H7 (cell line): ENCODE data around the gene POLR2E. TPM values are rescaled to one million over a fixed set of nuclear protein-coding genes. Genes with fewer than 3 reads are reported as not detected.

Experiments used
- DNase-seq: peaks from one replicate; pipeline ENCODE4 v3.0.0; 2012
- H3K27me3 ChIP-seq: 2 replicates; pipeline ENCODE4 v1.6.0; 2011; ENCODE audit warnings: mild to moderate bottlenecking, low read length; ENCODE audit not compliant: control insufficient read depth, insufficient read depth
- H3K36me3 ChIP-seq: replicated peaks from 2 replicates; pipeline ENCODE4 v1.5.1; 2011; ENCODE audit warnings: low read length; ENCODE audit not compliant: control insufficient read depth, insufficient read depth
- H3K4me3 ChIP-seq: 2 replicates; pipeline ENCODE4 v1.5.1; 2011; ENCODE audit warnings: low read depth, mild to moderate bottlenecking, control low read depth, low read length, moderate library complexity; ENCODE audit not compliant: insufficient read depth
- total RNA-seq: library from RNA; depleted of rRNA; stranded (reverse); fragments of >200 nt; shearing (Covaris generic); gene quantifications from 2 replicates; pipeline ENCODE4 v1.2.3, GENCODE V29; 2014

POLR2E gene
- total RNA-seq, 1 experiment from 2014 or later: 283 TPM

DNA sequence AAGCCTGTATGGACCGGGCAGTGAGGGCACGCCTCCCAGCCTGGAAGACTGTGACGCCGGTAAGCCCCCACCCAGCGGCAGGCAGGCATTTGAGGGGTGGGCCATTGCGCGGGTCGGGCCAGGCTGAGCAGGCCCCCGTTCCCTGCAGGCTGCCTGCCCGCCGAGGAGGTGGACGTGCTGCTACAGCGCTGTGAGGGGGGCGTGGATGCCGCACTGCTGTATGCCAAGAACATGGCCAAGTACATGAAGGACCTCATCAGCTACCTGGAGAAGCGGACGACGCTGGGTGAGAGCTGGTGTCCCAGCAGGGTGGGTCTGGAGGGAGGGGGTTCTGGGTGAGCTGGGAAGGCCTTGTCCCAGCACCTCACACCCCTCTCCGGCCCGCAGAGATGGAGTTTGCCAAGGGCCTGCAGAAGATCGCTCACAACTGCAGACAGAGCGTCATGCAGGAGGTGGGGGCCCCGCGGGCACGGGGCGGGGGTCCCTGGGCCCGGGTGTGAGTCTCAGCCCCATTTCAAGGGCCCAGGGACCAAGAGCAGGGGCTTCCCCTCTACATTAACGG, 21.1 kb downstream of the POLR2E start:
- H3K27me3 ChIP-seq: peaks cover 17% of the 10 kb centered on the region; the same call in 1 of the 2 replicates
- H3K36me3 ChIP-seq: peaks cover 5% of the 10 kb centered on the region
- no peak overlapping the region for H3K4me3 ChIP-seq
- DNase-seq: no peak

DNA sequence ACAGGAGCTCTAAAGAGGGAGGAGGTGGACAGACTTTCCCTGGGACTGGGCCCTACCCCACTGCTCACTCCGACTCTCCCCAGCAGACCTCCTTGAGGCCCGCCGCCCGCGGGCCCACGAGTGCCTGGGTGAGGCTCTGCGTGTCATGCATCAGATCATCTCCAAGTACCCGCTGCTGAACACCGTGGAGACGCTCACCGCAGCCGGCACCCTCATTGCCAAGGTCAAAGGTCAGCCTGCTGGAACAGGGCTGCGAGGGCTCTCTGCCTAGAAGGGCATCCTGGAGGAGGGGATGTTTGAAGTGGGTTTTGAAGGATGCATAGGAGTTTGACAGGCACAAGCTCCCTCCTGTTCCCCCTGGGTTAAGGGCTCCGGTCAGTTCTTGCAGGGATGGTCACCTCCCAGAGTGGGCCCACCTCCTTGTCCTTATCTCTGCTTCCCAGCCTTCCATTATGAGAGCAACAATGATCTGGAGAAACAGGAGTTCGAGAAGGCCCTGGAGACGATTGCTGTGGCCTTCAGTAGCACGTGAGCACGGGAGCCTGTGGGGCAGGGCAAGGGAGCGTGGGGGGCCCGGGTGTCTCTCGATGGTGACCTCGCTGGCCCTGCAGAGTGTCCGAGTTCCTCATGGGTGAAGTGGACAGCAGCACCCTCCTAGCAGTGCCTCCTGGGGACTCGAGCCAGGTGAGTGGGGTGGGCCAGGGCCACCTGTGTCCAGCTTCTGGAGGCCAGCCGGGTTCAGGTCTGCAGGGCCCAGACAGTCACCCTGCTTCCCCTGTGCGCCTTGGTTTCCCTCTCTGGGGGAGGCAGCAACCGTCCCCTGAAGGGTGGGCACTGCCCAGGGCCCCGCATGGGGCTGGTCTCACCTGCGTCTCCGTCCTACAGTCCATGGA, 21.9 kb downstream of the POLR2E start:
- DNase-seq: no peak
- Histone ChIP-seq H3K4me3 (no peak overlapping the region), H3K27me3 (peaks cover 20% of the 10 kb centered on the region; the same call in 1 of the 2 replicates), H3K36me3 (peaks cover 5% of the 10 kb centered on the region)

GRCh38 chr19:1072371-1073015, 22.7 kb downstream of the POLR2E start:
- Histone ChIP-seq H3K36me3 (peaks cover 5% of the 10 kb centered on the region), H3K27me3 (peaks cover 22% of the 10 kb centered on the region; the same call in 1 of the 2 replicates), H3K4me3 (no peak overlapping the region)
- no peak for DNase-seq

DNA sequence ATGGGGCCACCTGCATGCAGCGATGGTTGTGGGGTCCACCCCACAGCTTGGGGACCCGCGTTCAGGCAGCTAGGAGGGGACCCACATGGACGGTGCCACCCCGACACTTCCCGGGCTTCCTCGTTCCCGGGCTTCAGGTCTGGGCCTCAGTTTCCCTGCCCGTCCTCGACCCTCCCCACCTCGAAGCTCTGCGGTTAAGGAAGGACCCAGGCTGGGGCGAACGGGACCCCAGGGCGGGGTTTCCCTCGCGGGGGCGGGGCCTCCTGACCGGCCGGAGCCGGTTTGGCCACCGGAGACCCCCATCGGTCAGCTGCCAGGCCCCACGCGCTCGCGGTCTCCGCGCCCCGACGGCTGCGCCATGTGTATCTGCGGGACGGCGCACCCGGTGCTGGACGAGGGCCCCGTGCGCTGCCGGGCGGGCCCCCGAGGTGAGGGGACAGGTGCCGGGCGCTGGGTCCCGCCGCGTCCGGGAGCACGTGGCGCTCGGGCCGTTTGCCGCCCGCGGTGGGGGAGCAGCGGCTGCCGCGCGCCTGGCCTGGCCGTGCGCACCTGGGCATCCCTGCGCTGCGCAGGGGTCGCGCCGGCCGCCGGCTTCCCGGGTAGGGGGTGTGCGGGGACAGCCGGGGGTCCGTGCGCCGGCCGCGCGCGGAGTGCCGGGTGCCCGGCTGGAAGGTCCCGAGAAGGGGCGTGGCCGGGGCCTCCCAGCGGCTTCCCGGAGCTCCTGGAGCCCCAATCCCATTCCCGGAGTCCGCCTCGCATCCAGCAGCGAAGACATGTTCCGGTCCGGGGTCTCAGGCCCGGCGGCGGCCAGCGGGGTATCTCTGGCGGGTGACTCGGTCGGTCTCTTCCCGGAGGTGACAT, 24.0 kb downstream of the POLR2E start:
- Histone ChIP-seq H3K36me3 (peaks cover 5% of the 10 kb centered on the region), H3K4me3 (peak overlapping the region; percentile 48), H3K27me3 (peaks cover 34% of the 10 kb centered on the region; the same call in 1 of the 2 replicates)
- peak; percentile 95 for DNase-seq

DNA sequence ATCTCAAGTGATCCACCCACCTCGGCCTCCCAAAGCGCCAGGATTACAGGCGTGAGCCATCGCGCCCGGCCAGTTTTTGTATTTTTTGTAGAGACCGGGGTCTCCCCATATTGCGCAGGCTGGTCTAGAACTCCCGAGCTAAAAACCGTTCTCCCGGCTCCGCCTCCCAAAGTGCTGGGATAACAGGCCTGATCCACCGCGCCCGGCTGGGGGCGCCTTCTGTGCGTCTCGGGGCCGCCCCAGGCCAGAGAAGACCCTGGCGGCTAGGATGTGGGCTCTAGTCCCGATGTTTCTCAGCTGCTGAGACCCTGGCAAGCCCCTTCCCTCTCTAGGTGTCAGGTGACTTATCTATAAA, 24.6 kb downstream of the POLR2E start:
- H3K4me3 ChIP-seq: peak overlapping the region; percentile 48
- H3K27me3 ChIP-seq: peaks cover 38% of the 10 kb centered on the region; the same call in 1 of the 2 replicates
- peak; percentile 90 for DNase-seq
- H3K36me3 ChIP-seq: peaks cover 3% of the 10 kb centered on the region

GRCh38 chr19:1069009-1069779, 26.0 kb downstream of the POLR2E start:
- DNase-seq: no peak
- Histone ChIP-seq H3K36me3 (peaks cover 3% of the 10 kb centered on the region), H3K27me3 (peaks cover 43% of the 10 kb centered on the region), H3K4me3 (no peak overlapping the region)

GRCh38 chr19:1068009-1069001, 26.9 kb downstream of the POLR2E start:
- H3K36me3 ChIP-seq: peaks cover 1% of the 10 kb centered on the region; the same call in 1 of the 2 replicates
- DNase-seq: no peak
- H3K27me3 ChIP-seq: peaks cover 43% of the 10 kb centered on the region
- H3K4me3 ChIP-seq: no peak overlapping the region; the same call in 1 of the 2 replicates

DNA sequence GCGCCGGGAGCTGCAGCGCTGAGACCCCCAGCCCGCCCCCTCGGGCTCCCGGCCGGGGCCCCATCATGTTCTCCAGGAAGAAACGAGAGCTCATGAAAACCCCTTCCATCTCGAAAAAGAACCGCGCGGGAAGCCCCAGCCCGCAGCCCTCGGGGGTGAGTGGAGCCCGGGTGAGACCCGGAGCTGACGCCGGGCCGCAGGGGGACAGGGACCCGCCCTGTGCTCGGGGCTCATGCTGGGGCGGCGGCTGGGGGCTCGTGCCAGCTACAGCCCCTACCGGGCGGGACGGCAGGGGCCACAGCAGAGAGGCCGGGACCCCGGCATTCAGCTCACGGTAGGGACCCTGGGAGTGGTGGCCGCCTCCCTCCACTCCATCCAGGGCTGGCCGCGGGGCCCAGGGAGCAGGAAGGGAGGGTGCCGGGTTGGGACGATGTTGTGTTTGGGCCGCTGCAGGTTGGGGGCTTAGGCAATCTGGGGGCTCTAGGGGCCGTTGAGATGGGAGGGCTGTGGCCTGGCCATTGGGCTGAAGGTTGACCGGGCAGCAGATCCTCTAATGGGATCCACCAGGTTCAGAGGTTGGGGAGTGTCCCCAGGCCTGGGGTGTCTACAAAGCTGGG, 27.7 kb downstream of the POLR2E start:
- Histone ChIP-seq H3K4me3 (peak overlapping the region; percentile 38), H3K27me3 (peaks cover 43% of the 10 kb centered on the region), H3K36me3 (no peaks in the 10 kb centered on the region)
- DNase-seq: no peak

DNA sequence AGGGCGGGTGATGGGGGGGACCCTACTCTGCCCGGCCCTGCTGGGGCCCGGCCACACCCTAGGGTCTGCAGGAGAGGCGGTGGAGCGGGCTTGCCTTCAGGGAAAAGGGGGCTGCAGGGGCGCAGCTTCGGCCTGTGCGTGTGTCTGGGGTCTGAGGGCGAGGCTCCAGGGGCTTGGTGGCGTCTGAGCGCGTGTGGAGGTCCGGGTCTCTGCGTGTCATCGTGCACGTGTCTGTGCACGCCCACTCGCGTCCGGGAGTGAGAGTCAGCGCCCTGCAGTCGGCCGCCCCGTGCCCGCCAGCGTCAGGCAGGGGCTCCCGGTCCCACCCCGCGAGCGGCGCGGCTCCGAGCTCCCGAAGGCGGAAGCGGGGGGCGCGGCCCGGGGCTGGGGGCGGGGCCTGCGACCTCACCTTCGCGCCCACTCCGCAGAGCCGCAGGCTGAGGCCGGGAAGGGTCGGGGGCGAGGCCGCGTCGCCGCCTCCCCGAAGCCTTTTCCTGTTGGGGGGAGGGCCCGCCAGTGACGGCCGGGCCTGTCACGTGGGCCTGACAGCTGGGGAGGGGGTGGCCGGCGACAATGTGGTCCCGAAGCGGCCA, 28.3 kb downstream of the POLR2E start, which contains the start of gene ARHGAP45:
Gene ARHGAP45 (plus strand): TSS at position 420 of the 593 bp plus-strand sequence. CDS start 239 bp downstream, outside the sequence.
- peak within 1 kb of the TSS; percentile 38 for H3K4me3 ChIP-seq
- no peaks in the 10 kb centered on the region for H3K36me3 ChIP-seq
- DNase-seq: peak; percentile 94
- H3K27me3 ChIP-seq: peaks cover 43% of the 10 kb centered on the region

- Histone ChIP-seq H3K36me3 (no peaks in the 10 kb centered on the region), H3K4me3 (peak overlapping the region; percentile 38), H3K27me3 (peaks cover 39% of the 10 kb centered on the region)
- DNase-seq: no peak
Observed at GRCh38 chr19:1066251-1066747, 28.9 kb downstream of the POLR2E start.

GRCh38 chr19:1065606-1066109, 29.5 kb downstream of the POLR2E start:
- peaks cover 34% of the 10 kb centered on the region for H3K27me3 ChIP-seq
- peak; percentile 76 for DNase-seq

More at GRCh38 chr19:1065606-1066109, 29.5 kb downstream of the POLR2E start:
- peak overlapping the region; percentile 52; the same call in 1 of the 2 replicates for H3K4me3 ChIP-seq
- peaks cover 1% of the 10 kb centered on the region; the same call in 1 of the 2 replicates for H3K36me3 ChIP-seq
